ENCODE data around the gene MYH3.

GRCh38 chr17:10626390-10626789 lies 30.7 kb downstream of the MYH3 start:
- TF ChIP-seq CTCF (IDR thresholded peaks at IDR 0.05) (no peak), POLR2A (IDR thresholded peaks at IDR 0.05) (no peak)

Measured in thyroid gland (tissue), 4 donors.